GM04503 (cell line): ENCODE data around the gene ELK4.

Experiments
- DNase-seq: peaks from one replicate; pipeline ENCODE4 v3.0.0-alpha.2; 2012; ENCODE audit warnings: low read depth

ELK4 gene

DNA sequence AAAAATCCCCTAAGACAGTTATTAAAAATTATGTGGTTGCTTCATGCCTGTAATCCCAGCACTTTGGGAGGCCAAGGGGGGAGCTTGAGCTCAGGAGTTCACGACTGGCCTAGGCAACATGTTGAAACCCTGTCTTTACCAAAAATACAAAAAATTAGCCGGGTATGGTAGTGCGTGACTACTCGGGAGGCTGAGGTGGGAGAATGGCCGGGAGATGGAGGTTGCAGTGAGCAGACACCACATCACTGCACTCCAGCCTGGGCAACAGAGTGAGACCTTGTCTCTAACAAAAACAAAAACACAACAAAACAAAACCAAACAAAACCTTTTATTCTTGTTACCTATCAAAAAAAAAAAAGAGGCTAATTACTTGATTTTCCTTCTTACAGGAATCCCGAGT is 2.1 kb downstream of the ELK4 start:
- no peak for DNase-seq

DNA sequence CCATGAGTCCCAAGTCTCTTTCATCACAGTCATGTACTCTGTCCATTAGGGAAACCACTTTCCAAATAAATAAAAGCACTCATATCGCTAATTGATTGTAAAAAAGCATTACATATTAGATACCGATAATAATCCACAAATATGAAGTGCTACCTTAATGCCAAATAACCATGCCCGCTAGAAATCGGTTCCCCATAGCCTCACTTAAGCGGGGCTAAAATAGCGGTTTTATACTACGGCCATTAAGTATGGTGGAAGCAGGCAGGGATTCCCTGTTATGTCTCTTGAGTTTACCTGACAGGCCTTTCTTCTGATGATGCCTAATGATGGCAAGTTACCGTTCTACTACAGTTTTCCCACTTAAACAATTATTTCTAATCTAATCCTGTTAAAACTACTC is 3.9 kb downstream of the ELK4 start:
- no peak for DNase-seq

DNA sequence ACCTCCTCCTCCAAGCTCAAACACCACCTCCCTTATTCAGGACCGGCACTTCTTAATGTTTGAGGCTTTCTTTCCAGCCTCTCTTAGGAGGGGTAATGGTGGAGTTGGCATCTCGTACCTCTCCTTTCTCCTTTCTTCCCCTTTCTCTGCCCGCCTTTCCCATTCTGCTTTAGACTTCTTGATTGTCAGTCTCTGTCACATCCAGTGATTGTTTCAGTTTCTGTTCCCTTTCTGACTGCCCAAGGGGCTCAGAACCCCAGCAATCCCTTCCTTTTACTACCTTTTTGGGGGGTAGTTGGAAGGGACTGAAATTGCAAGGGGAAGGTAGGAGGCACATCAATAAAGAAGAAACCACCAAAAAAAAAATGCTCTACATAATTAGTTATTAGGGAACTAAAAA is 5.6 kb downstream of the ELK4 start:
- DNase-seq, result no peak

DNA sequence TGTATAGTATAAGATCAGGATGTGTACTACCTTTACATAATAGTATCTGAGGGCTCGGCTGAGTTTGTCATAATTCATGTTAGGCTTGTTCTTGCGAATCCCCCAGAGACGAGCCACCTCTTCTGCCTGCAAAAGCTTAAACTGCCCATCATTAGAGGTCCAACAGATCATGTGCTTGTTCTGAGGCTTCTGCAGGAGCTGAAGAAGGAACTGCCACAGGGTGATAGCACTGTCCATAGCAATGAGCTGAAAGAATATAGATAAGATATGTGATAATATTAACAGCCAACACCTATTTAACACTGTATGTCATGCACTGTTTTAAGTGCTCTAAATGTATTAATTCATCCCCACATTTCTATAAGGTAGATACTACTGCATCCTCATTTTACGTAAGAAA is 8.2 kb downstream of the ELK4 start:
- DNase-seq, result no peak

DNA sequence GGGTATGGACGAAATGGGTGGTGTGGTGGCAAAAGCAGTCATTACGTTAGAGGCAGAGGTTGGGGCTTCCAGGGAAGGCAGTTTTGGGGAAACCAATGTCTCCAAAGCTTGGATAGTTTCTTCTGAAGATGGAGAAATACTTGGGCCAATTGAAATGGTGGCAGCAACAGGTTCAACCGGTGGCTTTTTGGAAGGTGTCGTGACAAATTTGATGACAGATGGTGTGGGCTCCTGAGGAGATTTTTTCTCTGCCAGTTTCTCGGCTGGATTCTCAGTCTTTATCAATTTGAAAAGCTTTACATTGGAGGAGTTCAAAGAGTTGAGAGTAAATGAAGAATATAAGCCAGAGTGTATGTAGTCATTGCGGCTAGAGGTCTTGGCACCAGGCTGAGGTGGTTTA is 11.5 kb downstream of the ELK4 start:
- no peak for DNase-seq

DNA sequence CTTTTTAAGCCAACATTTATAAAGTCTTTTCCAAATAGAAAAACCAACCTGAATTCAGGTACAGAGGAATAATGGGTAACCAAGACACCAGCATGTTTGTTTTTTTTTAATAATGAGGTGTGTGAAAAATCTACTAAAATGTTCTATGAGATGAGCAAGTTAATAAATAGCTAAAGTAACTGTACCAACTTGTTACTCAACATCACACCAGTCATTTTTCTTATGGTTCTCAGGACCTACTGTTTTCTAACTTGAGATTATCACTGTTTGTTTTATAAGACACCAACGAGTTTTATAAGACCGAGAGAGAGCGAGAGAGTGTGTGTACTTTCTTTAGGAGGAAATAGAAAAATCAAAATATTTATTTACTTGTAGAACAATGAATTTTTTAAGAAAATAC is 12.4 kb downstream of the ELK4 start:
- no peak for DNase-seq

DNA sequence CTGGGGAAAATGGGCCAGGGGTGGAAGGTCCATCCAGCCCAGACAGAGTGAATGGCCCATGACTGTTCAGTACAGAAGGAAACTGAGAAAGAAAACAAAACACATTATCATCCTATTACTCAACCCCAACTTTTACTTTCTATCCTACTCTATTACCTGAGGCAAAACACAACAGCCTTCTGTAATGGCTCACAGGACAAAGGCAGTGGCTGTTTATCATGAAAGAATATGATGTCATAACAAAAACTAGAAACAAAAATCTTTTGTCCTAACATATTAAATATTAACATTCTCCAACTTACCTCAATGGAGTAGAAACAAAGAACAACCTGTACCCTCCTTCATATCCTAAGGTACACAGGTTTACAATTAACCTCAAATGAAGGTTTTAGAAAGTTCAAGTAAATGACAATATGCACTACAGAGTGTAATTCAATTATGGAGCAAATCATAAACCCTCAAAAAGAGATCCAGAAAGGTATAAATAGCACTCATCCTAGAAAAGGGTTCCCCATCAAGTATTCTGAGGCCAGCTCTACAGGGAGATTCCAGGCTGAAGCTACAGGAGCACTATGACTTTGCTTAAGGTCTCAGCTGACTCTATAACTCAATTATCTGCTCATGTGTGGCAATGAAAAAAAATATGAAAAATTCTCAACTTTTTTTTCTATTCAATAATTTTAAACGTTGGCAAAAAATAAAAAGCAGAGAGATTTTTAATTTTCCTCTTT is 15.1 kb downstream of the ELK4 start:
- DNase-seq, result no peak

DNA sequence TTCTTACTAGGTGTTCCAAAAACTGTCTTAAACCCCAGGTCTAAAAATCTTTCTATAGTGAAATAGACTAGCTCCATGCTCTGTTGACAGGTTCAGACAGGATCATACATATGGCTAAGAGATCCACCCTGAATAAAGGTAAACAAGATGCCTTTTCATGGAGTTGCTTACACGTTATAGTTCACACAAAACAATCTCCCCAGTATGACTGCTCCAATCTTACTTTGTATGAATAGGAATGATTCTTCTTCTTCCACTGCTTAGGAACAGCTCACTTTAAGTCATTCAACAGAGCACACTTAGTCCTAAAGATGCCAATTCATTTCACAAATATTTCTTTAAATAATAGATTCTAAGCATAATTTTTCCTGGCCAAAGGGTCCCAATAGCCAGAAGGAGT is 16.0 kb downstream of the ELK4 start:
- DNase-seq, result no peak

DNA sequence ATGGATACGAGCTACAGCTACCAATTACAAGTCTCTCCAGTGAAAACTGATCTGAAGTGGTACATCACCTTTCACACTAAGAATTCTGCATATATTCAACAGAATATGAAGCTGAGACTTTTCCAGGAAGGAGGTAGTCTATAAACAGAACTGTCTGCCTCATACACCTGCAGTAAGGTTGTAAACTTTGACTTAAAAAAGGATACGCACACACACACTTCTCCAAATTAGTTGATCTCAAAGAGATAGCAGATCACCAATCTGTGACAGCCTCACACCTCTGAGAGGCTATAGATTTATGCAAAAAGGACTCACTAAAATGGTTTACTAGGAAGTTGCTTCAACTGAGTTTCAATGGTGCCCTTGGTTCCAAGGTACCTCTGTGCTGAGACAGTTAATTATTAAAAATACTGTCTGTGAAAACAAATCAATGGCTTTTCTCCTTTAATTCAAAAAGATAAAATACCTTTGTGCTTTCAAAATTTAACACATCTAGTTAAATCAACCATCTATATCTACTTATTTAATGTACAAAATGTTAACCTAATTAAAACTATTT is 17.9 kb downstream of the ELK4 start:
- DNase-seq, result no peak

DNA sequence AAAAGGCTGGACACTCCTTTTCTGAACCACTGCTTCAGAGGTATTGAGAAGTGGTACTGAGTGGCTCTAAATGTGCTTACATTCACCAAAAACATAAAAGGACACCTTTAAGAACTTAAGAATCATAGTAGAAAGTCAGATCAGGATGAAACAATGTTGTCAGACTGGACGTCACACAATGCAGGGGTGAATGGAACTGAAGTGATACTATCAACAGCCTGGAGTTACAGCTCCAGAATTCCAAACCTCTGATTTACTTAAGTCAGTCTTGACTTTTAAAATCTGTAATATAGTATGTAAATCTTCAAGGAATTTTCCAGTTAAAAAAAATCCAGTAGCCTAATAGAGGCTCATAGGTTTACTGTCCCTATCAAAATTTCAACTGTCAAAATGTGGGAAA is 19.3 kb downstream of the ELK4 start:
- no peak for DNase-seq

DNA sequence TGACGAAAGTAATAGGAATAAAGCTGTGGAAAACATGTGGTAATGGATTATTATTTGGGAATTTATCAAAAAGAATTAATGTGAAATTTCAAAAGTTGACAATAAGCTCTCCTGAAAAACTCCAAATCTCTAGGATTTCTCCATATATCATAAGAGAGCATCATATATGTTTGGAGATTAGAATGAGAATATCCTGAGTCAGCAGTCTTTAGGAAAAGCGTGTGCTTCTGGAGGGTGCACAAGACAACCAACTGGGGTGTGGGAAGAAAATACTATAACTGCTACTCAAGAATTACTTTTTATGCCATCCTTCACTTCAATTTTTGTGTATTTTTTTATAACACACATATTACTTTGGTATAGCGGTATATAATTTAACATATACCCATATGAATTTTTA is 19.7 kb downstream of the ELK4 start:
- no peak for DNase-seq

DNA sequence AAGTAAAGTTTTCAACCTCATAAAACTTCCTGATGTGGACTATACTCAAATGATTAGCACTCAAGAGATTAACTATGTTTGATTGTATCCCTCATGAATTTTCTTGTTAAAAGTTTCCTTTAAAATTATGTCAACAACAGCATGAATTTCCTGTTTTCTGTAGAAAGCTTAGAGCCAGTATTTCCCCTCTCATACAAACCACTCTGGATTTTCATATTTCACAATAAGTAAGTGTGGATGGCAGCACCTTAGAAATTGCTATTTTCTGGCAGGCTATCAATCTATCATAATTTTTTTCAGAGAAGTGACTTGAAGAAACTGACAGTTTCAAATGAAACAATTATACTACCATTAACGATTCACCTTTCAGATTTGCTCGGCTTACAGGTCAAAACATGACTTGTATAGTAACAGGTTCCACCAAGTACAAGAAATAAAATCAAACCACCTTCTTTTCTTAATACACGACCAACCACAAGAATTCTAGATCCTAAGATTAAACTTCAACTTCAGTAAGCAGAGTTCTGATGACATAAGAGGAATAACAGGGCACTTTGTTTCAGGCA is 20.8 kb downstream of the ELK4 start:
- no peak for DNase-seq

DNA sequence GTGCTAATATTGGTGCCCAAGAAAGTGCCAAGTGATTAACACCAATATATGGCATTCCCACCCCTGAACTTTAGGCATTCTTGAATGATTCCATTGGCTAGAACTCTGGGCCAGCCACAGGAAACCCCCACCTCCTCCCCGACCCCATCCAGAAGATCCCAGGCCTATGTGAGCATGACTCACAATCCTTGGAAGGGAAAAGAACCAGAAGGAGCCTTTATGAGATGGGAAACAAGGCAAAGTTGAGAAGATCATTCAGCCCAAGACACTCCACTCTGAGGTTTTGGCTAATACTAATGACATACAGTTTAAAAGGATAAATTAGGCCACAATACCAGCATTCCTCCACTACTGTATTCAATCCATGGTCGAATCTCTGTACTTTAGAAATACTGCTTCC is 21.8 kb downstream of the ELK4 start:
- DNase-seq, result no peak

DNA sequence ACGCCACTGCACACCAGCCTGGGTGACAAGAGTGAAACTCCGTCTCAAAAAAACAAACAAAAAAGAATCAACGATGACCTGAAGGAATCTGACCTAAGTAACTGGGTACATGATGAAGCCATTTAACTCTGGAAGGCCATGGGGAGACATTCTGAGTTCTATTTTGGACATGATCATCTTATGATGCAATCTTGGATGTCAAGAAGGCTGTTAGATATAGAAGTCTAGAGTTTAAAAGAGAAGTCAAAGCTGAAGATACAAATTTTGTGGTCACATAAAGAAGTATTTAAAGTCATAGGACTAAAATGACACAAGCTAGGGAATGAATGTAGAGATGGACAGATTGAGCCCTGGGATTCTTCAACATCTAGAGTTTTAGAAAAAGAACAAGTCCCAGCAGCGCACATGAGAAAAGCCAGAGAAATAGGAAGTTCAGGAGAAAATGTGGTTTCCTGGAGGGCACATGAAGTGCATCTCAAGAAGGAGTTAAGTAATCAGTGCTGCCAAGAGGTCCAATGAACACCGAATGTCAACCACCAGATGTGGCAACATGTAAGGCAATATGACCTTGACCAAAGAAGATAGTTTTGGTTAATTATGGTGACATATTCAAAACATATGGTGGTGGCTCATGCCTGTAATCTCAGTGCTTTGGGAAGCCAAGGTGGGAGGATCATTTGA is 26.8 kb downstream of the ELK4 start:
- DNase-seq, result no peak

DNA sequence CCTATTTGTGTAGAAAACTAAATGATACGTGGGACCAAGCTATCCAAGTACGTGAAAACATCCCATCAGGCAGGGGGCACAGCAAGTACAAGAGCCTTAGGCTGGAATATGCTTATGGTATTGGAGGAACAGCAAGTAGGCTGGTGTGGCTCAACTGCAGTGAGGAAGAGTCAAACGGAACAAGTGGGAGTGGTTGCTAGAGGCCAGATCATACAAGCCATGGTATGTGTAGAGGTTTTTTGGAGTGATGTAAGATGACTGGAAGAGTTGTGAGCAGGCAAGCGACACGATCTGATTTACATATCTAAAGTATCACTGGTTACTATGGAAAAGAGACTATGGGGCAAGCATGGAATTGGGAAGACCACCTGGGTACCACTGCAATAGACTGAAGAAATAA is 27.8 kb downstream of the ELK4 start:
- no peak for DNase-seq

DNA sequence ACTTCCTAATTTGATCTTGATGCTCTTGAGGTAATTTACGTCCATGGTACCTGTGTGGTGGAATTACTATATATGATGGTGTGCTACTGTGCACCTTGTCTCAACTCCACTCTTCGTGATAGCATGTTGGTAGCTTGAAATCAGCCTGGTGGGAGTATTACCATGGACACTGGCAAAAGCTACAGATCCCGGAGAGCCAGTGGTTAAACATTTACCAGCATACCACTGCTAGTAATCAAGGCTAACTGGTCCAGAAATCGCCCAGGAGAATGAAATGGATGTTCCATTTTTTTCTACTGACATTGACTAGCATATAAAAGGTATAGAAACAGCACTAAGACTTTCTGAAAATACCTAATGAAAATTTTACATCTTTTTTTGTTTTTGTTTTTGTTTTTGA is 30.6 kb downstream of the ELK4 start:
- no peak for DNase-seq

DNA sequence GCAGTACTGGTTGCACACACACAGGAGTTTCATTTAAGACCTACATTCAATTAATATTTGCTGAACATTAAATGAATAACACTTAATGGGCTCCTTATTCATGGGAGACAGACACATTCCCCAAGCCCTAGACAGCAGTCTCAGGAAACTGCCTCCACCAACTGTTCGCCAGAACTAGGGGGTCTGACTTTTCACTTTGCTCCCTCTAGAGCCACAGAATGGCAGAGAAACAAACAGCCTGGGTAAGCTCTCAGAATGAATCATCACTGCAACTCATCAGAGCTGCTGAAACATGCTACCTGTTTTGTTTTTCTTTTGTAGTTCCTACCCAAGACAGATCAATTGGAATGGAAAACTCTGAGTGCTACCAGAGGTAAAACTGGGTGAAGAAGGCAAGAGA is 31.7 kb downstream of the ELK4 start:
- no peak for DNase-seq

DNA sequence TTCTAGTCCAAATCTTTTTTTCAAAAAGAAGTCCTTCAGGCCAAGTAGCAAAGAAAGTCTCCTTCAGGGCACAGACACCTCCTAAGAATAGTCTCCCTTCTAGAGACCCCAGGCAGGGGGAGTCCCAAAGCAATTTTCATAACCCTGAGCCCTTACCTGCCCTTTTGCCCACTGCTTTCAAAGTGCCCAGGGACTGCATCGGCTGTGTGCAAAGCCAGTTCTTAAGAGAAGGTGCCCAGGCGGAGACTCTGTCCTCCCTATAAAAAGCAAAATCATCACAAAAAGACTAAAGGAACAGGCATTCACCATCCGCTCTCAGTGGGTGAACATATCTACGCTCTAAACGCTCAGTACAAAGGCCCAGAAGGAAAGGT is 32.2 kb downstream of the ELK4 start:
- DNase-seq, result no peak

DNA sequence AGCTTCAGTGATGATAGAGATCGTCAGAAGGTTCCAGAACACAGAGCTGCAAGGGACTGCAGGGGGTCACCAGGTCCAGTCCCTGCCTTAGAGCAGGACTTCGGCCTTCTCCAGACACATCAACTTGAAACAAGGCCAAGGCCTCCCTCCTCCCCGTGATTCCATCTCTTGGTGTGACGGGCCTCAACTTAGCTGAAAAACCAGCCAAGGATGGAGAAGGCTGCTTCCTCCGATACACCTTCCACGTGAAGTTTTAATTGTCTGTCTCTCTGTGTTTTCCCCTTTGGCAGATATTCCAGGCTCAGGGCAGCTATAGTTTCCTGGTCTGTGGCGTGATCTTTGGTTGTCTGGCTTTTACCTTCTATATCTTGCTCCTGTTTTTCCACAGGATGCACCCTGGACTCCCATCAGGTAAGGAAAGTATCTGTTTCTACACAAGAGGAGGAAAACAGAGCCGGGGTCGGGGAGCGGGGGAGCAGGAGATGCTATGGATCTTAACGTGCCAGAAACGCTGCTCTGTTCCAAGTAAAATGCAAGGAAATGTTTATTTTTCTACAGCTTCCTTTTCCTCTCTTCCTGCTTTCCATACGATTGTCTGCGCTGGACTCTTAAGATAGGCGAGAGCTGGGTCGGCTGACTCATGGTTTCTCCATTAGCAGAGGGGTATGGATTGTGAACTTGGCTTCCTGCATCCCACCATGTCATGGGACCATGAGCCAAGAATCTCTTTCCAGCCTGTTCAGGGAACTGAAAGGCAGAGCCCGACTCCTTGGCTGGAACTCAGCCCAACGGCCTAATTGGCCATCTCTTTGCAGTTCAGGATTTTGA is 32.8 kb downstream of the ELK4 start:
- no peak for DNase-seq

DNA sequence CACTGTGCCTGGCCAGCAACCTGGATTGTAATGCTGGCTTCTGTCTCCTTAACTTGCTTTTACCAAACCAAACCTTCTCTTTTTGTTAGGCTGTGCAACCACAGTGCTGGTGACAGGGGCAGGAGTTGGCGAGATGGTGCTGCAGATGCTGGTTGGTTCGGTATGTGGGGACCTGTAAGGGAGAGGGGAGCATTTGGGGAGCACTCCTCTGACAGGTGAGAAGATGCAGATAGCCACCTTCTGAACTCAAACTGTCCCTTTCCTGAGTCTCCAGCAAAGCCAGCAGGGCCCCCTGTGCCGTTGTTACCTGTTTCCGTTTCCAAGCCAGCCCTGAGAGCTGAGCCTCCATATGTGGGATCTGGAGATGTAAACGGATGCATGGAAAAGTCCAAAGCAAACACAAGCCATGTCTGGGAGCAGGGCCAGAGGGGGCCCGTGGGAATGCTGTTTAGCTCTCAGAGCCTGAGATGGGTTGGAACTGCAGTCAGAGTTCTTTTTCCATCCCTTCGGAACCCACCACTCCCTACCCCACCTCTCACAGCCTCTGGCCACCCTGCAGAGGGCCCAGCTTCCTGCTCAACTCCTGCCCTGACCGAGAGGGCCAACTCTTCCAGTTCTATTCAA is 34.0 kb downstream of the ELK4 start:
- DNase-seq, result no peak

DNA sequence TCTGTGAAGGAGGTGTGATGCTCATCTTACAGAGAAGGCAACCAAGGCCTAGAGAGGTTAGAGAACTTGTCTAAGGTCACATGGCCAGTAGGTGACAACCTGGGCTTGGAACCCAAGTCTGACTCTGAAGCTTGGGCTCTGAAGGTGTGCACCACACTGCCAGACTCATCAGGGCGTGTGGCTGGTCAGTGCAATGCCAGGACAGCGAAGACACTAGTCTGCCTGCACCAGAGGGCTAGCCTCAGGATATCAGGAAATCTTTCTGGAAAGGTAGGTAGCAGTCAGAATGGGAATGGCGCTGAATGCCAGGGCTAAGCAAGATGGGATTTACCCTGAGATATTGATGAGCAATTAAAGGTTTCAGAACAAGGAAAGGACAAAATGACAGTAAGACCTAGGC is 34.9 kb downstream of the ELK4 start:
- no peak for DNase-seq

DNA sequence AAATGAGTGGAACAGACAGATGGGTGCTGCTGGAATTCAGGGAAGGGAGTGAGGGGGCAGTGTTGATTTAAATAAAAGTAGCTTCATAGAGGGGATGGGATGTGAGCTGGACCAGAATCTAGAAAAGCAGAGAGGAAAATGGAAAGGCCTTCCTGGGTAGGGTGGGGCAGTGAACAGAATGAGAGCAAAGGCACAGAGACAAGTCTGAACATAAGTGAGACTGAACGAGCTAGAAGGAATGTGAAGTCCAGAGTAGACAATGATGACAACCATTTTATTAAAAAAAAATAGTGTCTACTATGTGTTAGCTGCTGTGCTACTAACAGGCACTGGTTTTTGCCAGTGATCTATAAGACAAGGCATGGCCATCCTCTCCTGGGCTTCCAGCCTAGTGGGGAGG is 36.0 kb downstream of the ELK4 start:
- no peak for DNase-seq
